22Rv1 (cell line): Measurements from ENCODE around the gene RAC3.
A peak's percentile ranks its signal among the peaks of the same experiment; 100 is the strongest.

Source experiments
- CTCF ChIP-seq: fragments of 450-650 bp; IDR thresholded peaks from 2 replicates; pipeline ENCODE4 v1.5.1; 2017; ENCODE audit warnings: mild to moderate bottlenecking
- ZFX ChIP-seq: fragments of 450-650 bp; IDR thresholded peaks from 2 replicates; pipeline ENCODE4 v1.6.1; 2017; ENCODE audit warnings: antibody characterized with exemption, borderline replicate concordance

GRCh38 chr17:82019690-82020571 lies 11.5 kb upstream of the RAC3 start:
- TF ChIP-seq CTCF (peak; percentile 94), ZFX (no peak)
